ENCODE results near the gene MAP3K7.

MAP3K7 gene

DNA sequence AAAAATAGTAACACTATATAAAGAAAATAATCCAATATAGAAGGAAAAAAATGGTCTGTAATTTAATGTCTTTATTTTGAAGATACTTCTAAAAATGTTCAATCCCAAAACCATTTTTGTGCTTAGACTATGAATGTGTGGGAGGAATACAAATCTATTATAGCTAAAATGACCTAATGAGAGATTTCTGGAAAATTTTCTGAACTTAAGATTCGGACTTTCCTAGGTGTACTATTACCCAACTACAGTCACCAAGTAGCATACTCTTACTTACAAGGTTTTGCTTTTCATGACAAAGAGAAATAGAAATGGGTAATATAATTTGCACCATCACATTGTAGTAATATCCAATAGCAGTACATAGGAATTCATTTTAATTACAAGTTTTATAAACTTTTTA, 29.9 kb downstream of the MAP3K7 start:
- Histone ChIP-seq H3K27me3 (no peaks in the 10 kb centered on the region), H3K4me1 (no peaks in the 10 kb centered on the region), H3K4me3 (no peak overlapping the region), H4K20me1 (no peaks in the 10 kb centered on the region), H3K9me3 (no peaks in the 10 kb centered on the region), H3K36me3 (peaks cover 33% of the 10 kb centered on the region), H3K4me2 (no peak overlapping the region), H3K9ac (no peak overlapping the region), H3K27ac (no peak overlapping the region)
- TF ChIP-seq Cebpa-rat (IDR thresholded peaks at IDR 0.05): no peak

DNA sequence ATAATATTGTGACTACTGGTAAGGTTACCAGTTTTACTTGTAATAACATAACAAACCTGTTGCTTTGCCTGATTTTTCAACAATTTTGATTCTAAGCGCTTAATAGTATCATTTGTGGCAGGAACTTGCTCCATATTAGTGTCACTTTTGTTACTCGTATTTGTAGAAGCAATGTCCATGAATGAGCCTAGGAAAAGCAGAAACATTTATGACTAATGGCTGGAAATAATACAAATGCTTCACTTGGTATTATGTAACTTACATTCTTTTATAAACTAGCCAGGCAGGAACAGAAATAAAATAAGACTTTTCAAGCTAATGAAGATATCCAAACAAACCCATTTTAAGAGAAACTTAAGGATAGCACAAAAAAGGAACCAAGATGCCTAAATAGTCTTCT, 38.9 kb downstream of the MAP3K7 start:
- Histone ChIP-seq H3K36me3 (peaks cover 42% of the 10 kb centered on the region), H3K27me3 (no peaks in the 10 kb centered on the region), H3K9me3 (no peaks in the 10 kb centered on the region), H4K20me1 (no peaks in the 10 kb centered on the region), H3K4me1 (no peaks in the 10 kb centered on the region), H3K27ac (no peak overlapping the region), H3K4me3 (no peak overlapping the region), H3K9ac (no peak overlapping the region), H3K4me2 (no peak overlapping the region)
- no peak for TF ChIP-seq Cebpa-rat (IDR thresholded peaks at IDR 0.05)

DNA sequence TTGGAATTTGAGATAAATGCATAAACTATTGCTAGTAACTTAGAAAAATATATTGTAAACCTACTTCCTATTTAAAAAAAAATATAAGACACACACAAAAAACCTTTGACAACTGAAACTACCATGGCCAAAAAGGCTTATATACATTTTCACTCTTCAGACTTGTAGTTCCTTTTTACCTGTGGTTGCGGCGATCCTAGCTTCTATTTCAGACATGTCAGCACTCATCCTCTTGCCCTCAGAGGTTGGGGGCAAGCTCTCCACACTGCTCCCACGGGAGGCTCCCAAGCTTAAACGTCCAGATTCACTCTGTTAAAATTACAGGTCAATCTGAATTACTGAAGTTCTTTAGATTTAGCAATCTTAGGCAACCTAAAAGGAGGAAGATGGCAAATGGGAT, 39.8 kb downstream of the MAP3K7 start:
- Histone ChIP-seq H3K9me3 (no peaks in the 10 kb centered on the region), H3K27me3 (no peaks in the 10 kb centered on the region), H4K20me1 (no peaks in the 10 kb centered on the region), H3K27ac (no peak overlapping the region), H3K4me3 (no peak overlapping the region), H3K36me3 (peaks cover 37% of the 10 kb centered on the region), H3K4me2 (no peak overlapping the region), H3K9ac (no peak overlapping the region), H3K4me1 (no peaks in the 10 kb centered on the region)
- TF ChIP-seq Cebpa-rat (IDR thresholded peaks at IDR 0.05): no peak

DNA sequence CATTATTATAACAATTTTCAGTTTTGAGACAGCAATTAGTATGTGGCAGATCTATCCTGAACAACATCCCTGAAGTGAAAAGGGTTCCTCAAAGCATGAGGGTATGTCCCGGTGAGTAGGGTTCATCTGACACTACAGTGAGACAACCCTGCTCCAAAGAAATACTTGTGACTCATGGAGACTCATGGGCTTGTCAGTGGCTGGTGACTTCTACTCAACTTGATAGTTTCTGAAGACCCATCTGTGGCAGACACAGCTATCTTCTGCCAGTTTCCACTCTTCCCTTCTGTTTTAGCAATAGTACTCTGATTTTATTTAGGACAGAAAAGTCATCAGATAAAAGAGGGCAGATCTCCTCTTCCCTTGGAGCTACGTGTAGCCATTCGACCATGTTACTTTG, 41.4 kb downstream of the MAP3K7 start:
- H3K9me3 ChIP-seq: no peaks in the 10 kb centered on the region
- no peak overlapping the region for H3K4me3 ChIP-seq
- peaks cover 37% of the 10 kb centered on the region for H3K36me3 ChIP-seq
- no peaks in the 10 kb centered on the region for H3K27me3 ChIP-seq
- no peaks in the 10 kb centered on the region for H3K4me1 ChIP-seq
- H4K20me1 ChIP-seq: no peaks in the 10 kb centered on the region
- TF ChIP-seq Cebpa-rat (IDR thresholded peaks at IDR 0.05): no peak
- no peak overlapping the region for H3K9ac ChIP-seq
- H3K4me2 ChIP-seq: no peak overlapping the region
- H3K27ac ChIP-seq: no peak overlapping the region

DNA sequence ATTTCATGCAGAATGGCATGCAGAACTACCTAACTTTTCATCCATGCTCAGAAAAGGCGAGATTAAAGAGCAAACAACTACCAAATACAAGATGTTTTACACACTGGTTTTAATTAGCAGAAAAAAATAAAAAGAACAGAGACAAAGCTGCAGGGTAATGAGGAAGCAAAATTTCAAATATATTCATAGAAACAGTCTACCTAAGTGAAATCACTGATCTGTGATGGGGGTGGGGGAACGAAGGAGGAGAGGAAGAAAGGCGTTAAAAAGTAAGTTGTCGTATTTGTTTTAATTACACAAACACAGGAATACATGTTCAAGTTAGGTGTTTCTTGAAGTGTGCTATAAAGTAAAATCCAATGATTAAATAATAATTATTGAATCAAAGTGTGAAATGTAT, 42.1 kb downstream of the MAP3K7 start:
- H4K20me1 ChIP-seq: no peaks in the 10 kb centered on the region
- H3K4me1 ChIP-seq: no peaks in the 10 kb centered on the region
- no peak overlapping the region for H3K4me3 ChIP-seq
- H3K4me2 ChIP-seq: no peak overlapping the region
- no peak for TF ChIP-seq Cebpa-rat (IDR thresholded peaks at IDR 0.05)
- H3K27me3 ChIP-seq: no peaks in the 10 kb centered on the region
- H3K27ac ChIP-seq: no peak overlapping the region
- peaks cover 37% of the 10 kb centered on the region for H3K36me3 ChIP-seq
- no peak overlapping the region for H3K9ac ChIP-seq
- H3K9me3 ChIP-seq: no peaks in the 10 kb centered on the region

DNA sequence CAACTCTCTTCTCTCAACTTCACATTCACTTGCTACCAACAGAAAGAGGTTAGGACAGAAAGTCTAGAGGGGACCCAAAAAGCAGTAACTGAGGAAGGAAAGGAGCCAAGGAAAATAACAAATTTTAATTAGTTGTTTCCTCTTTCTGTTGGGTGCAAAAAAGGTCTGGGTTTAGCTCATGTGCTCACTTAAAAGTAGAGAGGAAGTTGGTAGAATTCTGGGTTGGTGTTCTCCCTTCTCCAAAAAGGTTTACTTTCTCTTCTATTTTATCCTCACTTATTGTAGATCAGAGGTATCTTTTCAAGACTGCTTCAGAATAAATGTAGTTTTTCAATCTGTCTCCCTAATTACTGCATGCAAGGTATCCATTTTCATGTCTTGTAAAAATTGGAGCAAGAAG, 42.8 kb downstream of the MAP3K7 start:
- TF ChIP-seq Cebpa-rat (IDR thresholded peaks at IDR 0.05): no peak
- Histone ChIP-seq H3K27ac (no peak overlapping the region), H3K36me3 (peaks cover 33% of the 10 kb centered on the region), H4K20me1 (no peaks in the 10 kb centered on the region), H3K4me1 (no peaks in the 10 kb centered on the region), H3K27me3 (no peaks in the 10 kb centered on the region), H3K4me3 (no peak overlapping the region), H3K9me3 (no peaks in the 10 kb centered on the region), H3K9ac (no peak overlapping the region), H3K4me2 (no peak overlapping the region)

DNA sequence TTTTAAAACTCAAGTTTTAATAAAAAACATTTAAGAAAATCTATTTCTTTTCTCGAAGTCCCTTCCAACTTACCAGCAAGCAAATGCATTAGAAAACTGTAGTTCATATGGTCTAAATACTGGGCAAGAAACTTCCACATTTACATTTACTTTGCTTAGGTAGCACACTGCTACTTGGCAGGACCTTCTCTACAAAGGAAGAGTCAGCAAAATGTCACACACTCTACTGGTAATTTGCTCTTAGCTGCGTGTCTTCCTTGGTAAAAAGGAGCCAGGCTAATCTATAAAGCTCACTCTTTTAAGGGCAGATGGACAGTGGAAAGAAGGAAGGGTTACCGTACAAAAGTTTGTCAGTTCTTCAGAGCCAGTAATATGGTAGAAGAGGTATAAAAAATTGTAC, 45.7 kb downstream of the MAP3K7 start:
- no peak overlapping the region for H3K9ac ChIP-seq
- TF ChIP-seq Cebpa-rat (IDR thresholded peaks at IDR 0.05): no peak
- no peaks in the 10 kb centered on the region for H3K4me1 ChIP-seq
- H3K27ac ChIP-seq: no peak overlapping the region
- no peak overlapping the region for H3K4me3 ChIP-seq
- H3K4me2 ChIP-seq: no peak overlapping the region
- no peaks in the 10 kb centered on the region for H3K27me3 ChIP-seq
- H3K9me3 ChIP-seq: no peaks in the 10 kb centered on the region
- no peaks in the 10 kb centered on the region for H4K20me1 ChIP-seq
- peaks cover 16% of the 10 kb centered on the region for H3K36me3 ChIP-seq

DNA sequence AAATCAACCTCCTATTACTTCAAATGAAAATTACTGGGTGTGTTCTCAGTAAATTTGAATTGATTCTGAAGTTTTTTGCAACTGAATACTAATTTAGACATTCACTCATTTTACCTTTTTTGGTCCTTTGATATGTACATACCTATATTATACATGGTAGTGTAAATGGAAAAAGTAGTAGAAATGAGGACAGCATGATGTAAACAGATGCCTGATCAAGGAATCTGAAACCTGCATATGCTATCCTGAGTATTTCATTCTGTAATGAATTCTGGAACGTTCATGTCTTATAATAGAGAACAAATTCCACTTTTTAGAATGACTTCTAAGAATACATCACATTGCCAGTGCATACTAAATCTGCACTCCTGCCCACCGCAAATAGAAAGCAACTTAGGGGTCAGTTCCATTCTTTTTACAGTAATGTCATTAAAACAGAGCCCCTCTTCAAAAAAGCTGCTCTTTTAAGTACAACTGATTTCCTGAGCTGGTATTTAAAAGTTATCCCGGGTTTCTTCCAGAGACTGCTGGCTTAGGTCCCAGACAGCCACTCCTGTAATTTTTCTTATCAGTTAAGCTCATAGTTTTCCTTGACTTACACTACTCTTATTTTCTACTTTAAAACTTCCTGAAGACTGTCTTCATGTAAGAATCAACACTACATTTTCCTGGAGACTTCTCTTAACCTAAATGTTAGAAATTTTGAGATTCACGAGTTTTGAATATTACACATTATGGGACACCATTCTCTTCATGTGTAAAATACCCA, 48.4 kb downstream of the MAP3K7 start:
- H3K4me2 ChIP-seq: no peak overlapping the region

DNA sequence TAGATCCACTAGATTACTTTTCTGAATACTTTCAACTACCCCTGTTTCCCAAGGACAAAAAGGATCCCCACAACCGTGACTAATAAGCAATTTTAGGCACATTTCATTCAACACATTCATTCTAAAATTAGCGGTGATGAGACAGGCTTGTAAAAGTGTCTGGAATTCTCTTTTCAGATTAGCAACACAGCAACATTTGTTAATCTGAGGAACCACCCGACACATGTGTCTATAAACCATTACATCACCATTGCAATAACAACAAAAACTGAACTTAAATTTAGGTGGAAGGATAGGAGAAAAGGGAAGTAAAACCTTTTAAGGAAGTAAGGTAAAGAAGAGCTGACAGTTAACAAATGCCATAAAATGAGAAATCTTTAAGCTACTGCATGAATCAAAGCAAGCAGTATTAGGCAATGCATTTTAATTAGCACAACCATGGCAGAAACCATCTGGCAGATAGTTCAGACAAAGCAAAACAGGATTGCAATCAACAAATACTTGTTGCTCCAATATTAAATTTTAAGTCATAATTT, 49.1 kb downstream of the MAP3K7 start:
- no peaks in the 10 kb centered on the region for H3K9me3 ChIP-seq
- H3K9ac ChIP-seq: no peak overlapping the region
- H3K4me1 ChIP-seq: no peaks in the 10 kb centered on the region
- H3K4me2 ChIP-seq: no peak overlapping the region
- H3K36me3 ChIP-seq: peaks cover 13% of the 10 kb centered on the region; the same call in 1 of the 2 replicates
- H3K4me3 ChIP-seq: no peak overlapping the region
- no peak for TF ChIP-seq Cebpa-rat (IDR thresholded peaks at IDR 0.05)
- H3K27ac ChIP-seq: no peak overlapping the region
- no peaks in the 10 kb centered on the region for H4K20me1 ChIP-seq
- H3K27me3 ChIP-seq: no peaks in the 10 kb centered on the region

More for the DNA sequence above, 48.4 kb downstream of the MAP3K7 start:
- no peak for TF ChIP-seq Cebpa-rat (IDR thresholded peaks at IDR 0.05)
- H3K4me3 ChIP-seq: no peak overlapping the region
- no peaks in the 10 kb centered on the region for H3K4me1 ChIP-seq
- no peak overlapping the region for H3K27ac ChIP-seq
- H3K9ac ChIP-seq: no peak overlapping the region
- no peaks in the 10 kb centered on the region for H3K27me3 ChIP-seq
- no peaks in the 10 kb centered on the region for H3K9me3 ChIP-seq
- H3K36me3 ChIP-seq: peaks cover 9% of the 10 kb centered on the region; the same call in 1 of the 2 replicates
- H4K20me1 ChIP-seq: no peaks in the 10 kb centered on the region

DNA sequence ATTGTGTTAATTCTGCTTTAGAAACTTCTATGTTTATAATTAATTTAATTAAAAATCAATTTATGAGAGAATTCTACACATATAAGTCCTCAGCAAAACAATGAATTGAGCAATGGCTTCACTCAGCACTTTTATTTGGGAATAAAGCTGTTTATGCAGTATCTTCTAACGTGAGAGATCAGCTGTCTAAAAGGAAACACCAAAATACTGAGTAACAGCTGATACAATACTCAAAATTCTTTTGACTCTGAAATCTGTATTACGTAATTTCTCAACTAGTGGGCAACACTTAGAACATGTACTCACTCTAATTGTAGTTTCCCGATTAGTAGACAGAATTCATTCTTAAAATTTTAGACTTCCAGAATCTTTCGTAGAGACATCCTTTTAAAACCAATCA, 49.8 kb downstream of the MAP3K7 start:
- Histone ChIP-seq H3K27me3 (no peaks in the 10 kb centered on the region), H3K4me1 (no peaks in the 10 kb centered on the region), H3K4me3 (no peak overlapping the region), H3K27ac (no peak overlapping the region), H3K4me2 (no peak overlapping the region), H3K9me3 (no peaks in the 10 kb centered on the region), H4K20me1 (no peaks in the 10 kb centered on the region), H3K9ac (no peak overlapping the region), H3K36me3 (peaks cover 13% of the 10 kb centered on the region; the same call in 1 of the 2 replicates)
- no peak for TF ChIP-seq Cebpa-rat (IDR thresholded peaks at IDR 0.05)
